KOPT-K1 (cell line): Measurements from ENCODE around the gene DCAF11.

Experiments
- H3K27ac ChIP-seq: fragments of 200-600 bp; sonication (generic); 2 replicates; pipeline ENCODE4 v1.5.1; 2016; ENCODE audit warnings: antibody characterized with exemption, mild to moderate bottlenecking, low read depth, low read length; ENCODE audit not compliant: poor library complexity, severe bottlenecking
- H3K36me3 ChIP-seq: fragments of 200-600 bp; sonication (generic); 2 replicates; pipeline ENCODE4 v1.5.1; 2017; ENCODE audit warnings: antibody characterized with exemption, mild to moderate bottlenecking, low read length, moderate library complexity; ENCODE audit not compliant: insufficient read depth
- H3K9me3 ChIP-seq: fragments of 200-600 bp; sonication (generic); 2 replicates; pipeline ENCODE4 v1.5.1; 2017; ENCODE audit warnings: antibody characterized with exemption, low read length, mild to moderate bottlenecking; ENCODE audit not compliant: insufficient read depth, poor library complexity, severe bottlenecking

DCAF11 gene

GRCh38 chr14:24133735-24134134 is 19.2 kb downstream of the DCAF11 start:
- no peaks in the 10 kb centered on the region for H3K9me3 ChIP-seq
- peaks cover 18% of the 10 kb centered on the region for H3K36me3 ChIP-seq
- H3K27ac ChIP-seq, result no peak overlapping the region

- peak overlapping the region; percentile 94 for H3K27ac ChIP-seq
Measured at GRCh38 chr14:24135584-24135833, 20.9 kb downstream of the DCAF11 start.

GRCh38 chr14:24135834-24136683 is 21.5 kb downstream of the DCAF11 start, which contains the start of gene PSME1:
PSME1 (plus strand) TSS chr14:24136194; CDS start chr14:24136263, 69 bp downstream.
- Histone ChIP-seq H3K36me3 (peaks cover 29% of the 10 kb centered on the region), H3K9me3 (no peaks in the 10 kb centered on the region)

More at GRCh38 chr14:24135584-24135833, 20.9 kb downstream of the DCAF11 start:
- H3K9me3 ChIP-seq, result no peaks in the 10 kb centered on the region
- peaks cover 29% of the 10 kb centered on the region for H3K36me3 ChIP-seq

GRCh38 chr14:24136684-24137528 is 22.3 kb downstream of the DCAF11 start:
- peak overlapping the region; percentile 94 for H3K27ac ChIP-seq
- H3K9me3 ChIP-seq, result no peaks in the 10 kb centered on the region
- peaks cover 29% of the 10 kb centered on the region for H3K36me3 ChIP-seq

More at GRCh38 chr14:24135834-24136683, 21.5 kb downstream of the DCAF11 start, which contains the start of gene PSME1:
- peak within 1 kb of the TSS; percentile 94 for H3K27ac ChIP-seq

- Histone ChIP-seq H3K36me3 (peaks cover 32% of the 10 kb centered on the region), H3K27ac (peak overlapping the region; percentile 94), H3K9me3 (no peaks in the 10 kb centered on the region)
Measured at GRCh38 chr14:24137529-24138395, 23.2 kb downstream of the DCAF11 start.

GRCh38 chr14:24138396-24139271 is 24.1 kb downstream of the DCAF11 start:
- H3K27ac ChIP-seq, result no peak overlapping the region
- H3K9me3 ChIP-seq, result no peaks in the 10 kb centered on the region
- peaks cover 41% of the 10 kb centered on the region for H3K36me3 ChIP-seq

- Histone ChIP-seq H3K9me3 (no peaks in the 10 kb centered on the region), H3K36me3 (peaks cover 49% of the 10 kb centered on the region), H3K27ac (no peak overlapping the region)
Measured at GRCh38 chr14:24139272-24139934, 24.8 kb downstream of the DCAF11 start.

GRCh38 chr14:24141097-24141880 is 26.7 kb downstream of the DCAF11 start, which contains the start of gene EMC9:
EMC9 (minus strand) TSS chr14:24141591; CDS start chr14:24141304, 287 bp downstream.
- Histone ChIP-seq H3K9me3 (no peaks in the 10 kb centered on the region), H3K27ac (peak within 1 kb of the TSS; percentile 95), H3K36me3 (peaks cover 55% of the 10 kb centered on the region)

- Histone ChIP-seq H3K9me3 (no peaks in the 10 kb centered on the region), H3K36me3 (peaks cover 42% of the 10 kb centered on the region), H3K27ac (no peak overlapping the region)
Measured at GRCh38 chr14:24143511-24143910, 28.9 kb downstream of the DCAF11 start.

- H3K36me3 ChIP-seq, result peaks cover 42% of the 10 kb centered on the region
- no peak overlapping the region for H3K27ac ChIP-seq
- no peaks in the 10 kb centered on the region for H3K9me3 ChIP-seq
Measured at GRCh38 chr14:24144451-24144850, 29.9 kb downstream of the DCAF11 start.

- Histone ChIP-seq H3K9me3 (no peaks in the 10 kb centered on the region), H3K36me3 (peaks cover 46% of the 10 kb centered on the region), H3K27ac (peak overlapping the region; percentile 96)
Measured at GRCh38 chr14:24145219-24145618, 30.6 kb downstream of the DCAF11 start.

- Histone ChIP-seq H3K27ac (peak overlapping the region; percentile 96), H3K36me3 (peaks cover 53% of the 10 kb centered on the region), H3K9me3 (no peaks in the 10 kb centered on the region)
Measured at GRCh38 chr14:24145690-24146452, 31.3 kb downstream of the DCAF11 start.
